Mammary epithelial cell (primary cell): ENCODE measurements around the gene YBX2.

Source experiments
- CTCF ChIP-seq, 2 donors: IDR thresholded peaks in 1 of 2; conservative IDR thresholded peaks in 1 of 2; 2 replicates each; pipeline ENCODE4 v1.5.1; 2011 to 2012; ENCODE audit warnings: inconsistent platforms in 2 of 2, low read length in 2 of 2, mild to moderate bottlenecking in 2 of 2, control low read depth in 1 of 2, low read depth in 1 of 2; ENCODE audit not compliant: insufficient read depth in 1 of 2; ENCODE audit errors: extremely low read depth in 1 of 2
- EZH2 ChIP-seq: IDR thresholded peaks from 2 replicates; pipeline ENCODE4 v1.6.1; 2012; ENCODE audit warnings: low read length, inconsistent platforms, borderline replicate concordance

- TF ChIP-seq CTCF (conservative IDR thresholded peaks at IDR 0.05 in 1 of 2, IDR thresholded peaks at IDR 0.05 in 1 of 2; ENCODE audit: extremely low read depth in 1 of 2, insufficient read depth in 1 of 2, low read depth in 1 of 2, low read length in 2 of 2), result no peak
- no peak for TF ChIP-seq EZH2
Observed at GRCh38 chr17:7266784-7267183, 27.7 kb downstream of the YBX2 start.
